GM12878 (cell line): ENCODE data around the gene TMEM259. TPM values are rescaled to one million over a fixed set of nuclear protein-coding genes. Genes with fewer than 3 reads are reported as not detected.

Source experiments
- ATAC-seq: fragments of 200-7000 bp; cut with Tn5 transposase; 3 replicates; pipeline ENCODE4 v1.9.1; 2020; ENCODE audit warnings: mild to moderate bottlenecking, moderate library complexity
- BruUV-seq: library from RNA; stranded (reverse); fragments of 400-500 nt; replicated peaks from 2 replicates; lab custom pipeline; 2021; lab: Mats Ljungman, UMichigan
- CTCF ChIA-PET: fragments of 300-600 bp; sonication (Branson Sonifier 250); formaldehyde crosslinking; extraction: SDS; loops from one replicate; lab custom pipeline; 2021; ENCODE audit warnings: inconsistent platforms; lab: Yijun Ruan, JAX
- POLR2A ChIA-PET: fragments of 350-600 bp; formaldehyde crosslinking; extraction: SDS; loops from one replicate; lab custom pipeline; 2021; ENCODE audit warnings: inconsistent platforms; lab: Charles Lee
- RAD21 ChIA-PET: fragments of 300-600 bp; sonication (Branson Sonifier 250); formaldehyde crosslinking; loops from one replicate; lab custom pipeline; 2023; ENCODE audit warnings: antibody characterized with exemption; ENCODE audit not compliant: unreplicated experiment; lab: Charles Lee
- SMC1A ChIA-PET: fragments of 300-600 bp; sonication (Branson Sonifier 250); formaldehyde crosslinking; loops from one replicate; lab custom pipeline; 2023; ENCODE audit not compliant: unreplicated experiment, uncharacterized antibody; lab: Charles Lee
- DNase-seq: peaks from one replicate; pipeline ENCODE4 v3.0.0-alpha.2; 2011; ENCODE audit warnings: low read depth, low spot score
- FAIRE-seq: peaks from 3 replicates; lab custom pipeline; 2011; peaks lifted over from hg19 to GRCh38; lab: Jason Lieb, UNC
- H2AFZ ChIP-seq: 2 replicates; pipeline ENCODE4 v1.6.0; 2011; ENCODE audit warnings: low read depth, low read length, control low read depth; ENCODE audit not compliant: control insufficient read depth
- H3K27ac ChIP-seq: 2 replicates; pipeline ENCODE4 v1.5.1; 2011; ENCODE audit warnings: control low read depth; ENCODE audit not compliant: control insufficient read depth, insufficient read depth
- H3K27me3 ChIP-seq, 2 experiments: replicated peaks in 1 of 2; 2 replicates each; pipeline versions ENCODE4 v1.6.0 to v1.6.1; 2011; ENCODE audit warnings: low read length in 1 of 2; ENCODE audit not compliant: control insufficient read depth in 2 of 2, insufficient read depth in 2 of 2
- H3K36me3 ChIP-seq, 2 experiments: 2 replicates each; pipeline ENCODE4 v1.5.1; 2011; ENCODE audit warnings: low read length in 1 of 2; ENCODE audit not compliant: control insufficient read depth in 2 of 2, insufficient read depth in 2 of 2
- H3K4me1 ChIP-seq: 2 replicates; pipeline ENCODE4 v1.6.1; 2011; ENCODE audit warnings: mild to moderate bottlenecking, low read length, moderate library complexity, mixed read lengths; ENCODE audit not compliant: control insufficient read depth, insufficient read depth
- H3K4me2 ChIP-seq: 2 replicates; pipeline ENCODE4 v1.6.0; 2011; ENCODE audit warnings: control low read depth; ENCODE audit not compliant: control insufficient read depth, insufficient read depth
- H3K4me3 ChIP-seq: fragments of 200-600 bp; sonication (generic); 2 replicates; pipeline ENCODE4 v1.5.1; 2016
- H3K79me2 ChIP-seq: 2 replicates; pipeline ENCODE4 v1.6.0; 2011; ENCODE audit warnings: low read length; ENCODE audit not compliant: control insufficient read depth, insufficient read depth
- H3K9ac ChIP-seq: 2 replicates; pipeline ENCODE4 v1.8.0; 2011; ENCODE audit warnings: low read length, control low read depth, mixed read lengths; ENCODE audit not compliant: control insufficient read depth, insufficient read depth
- H3K9me3 ChIP-seq: replicated peaks from 3 replicates; pipeline ENCODE4 v1.5.1; 2011; ENCODE audit warnings: mild to moderate bottlenecking, low read length; ENCODE audit not compliant: control insufficient read depth, insufficient read depth
- H4K20me1 ChIP-seq: 2 replicates; pipeline ENCODE4 v1.6.0; 2011; ENCODE audit not compliant: control insufficient read depth, insufficient read depth
- BCL3 ChIP-seq: IDR thresholded peaks from 2 replicates; pipeline ENCODE4 v1.6.1; 2011; ENCODE audit warnings: borderline replicate concordance, low read depth, mild to moderate bottlenecking, moderate library complexity, low read length; ENCODE audit not compliant: insufficient read depth, poor library complexity, severe bottlenecking
- EED ChIP-seq: sonication (generic); IDR thresholded peaks from 2 replicates; pipeline ENCODE4 v1.6.1; 2016; ENCODE audit warnings: antibody characterized with exemption, low read depth
- GATAD2B ChIP-seq: fragments of 450-650 bp; conservative IDR thresholded peaks from 2 replicates; pipeline ENCODE4 v1.6.1; 2017; ENCODE audit warnings: low read depth, mild to moderate bottlenecking, moderate library complexity
- POLR2A ChIP-seq: IDR thresholded peaks from 2 replicates; pipeline ENCODE4 v1.6.1; 2011; ENCODE audit warnings: low read depth, mild to moderate bottlenecking, low read length
- POLR2AphosphoS2 ChIP-seq: IDR thresholded peaks from 2 replicates; pipeline ENCODE4 v1.6.1; 2011; ENCODE audit warnings: low read depth, mild to moderate bottlenecking, low read length, improper control_type of control experiment, moderate library complexity
- POLR2AphosphoS5 ChIP-seq: IDR thresholded peaks from 2 replicates; pipeline ENCODE4 v1.6.1; 2011; ENCODE audit warnings: mild to moderate bottlenecking, low read length, inconsistent platforms
- RB1 ChIP-seq: fragments of 450-650 bp; formaldehyde crosslinking; IDR thresholded peaks from 2 replicates; pipeline ENCODE4 v1.6.1; 2017; ENCODE audit warnings: mild to moderate bottlenecking, borderline replicate concordance
- SMC3 ChIP-seq: IDR thresholded peaks from 2 replicates; pipeline ENCODE4 v1.6.1; 2011; ENCODE audit warnings: low read length, improper control_type of control experiment, borderline replicate concordance
- ZBTB11 ChIP-seq: fragments of 450-650 bp; formaldehyde crosslinking; IDR thresholded peaks from 2 replicates; pipeline ENCODE4 v1.5.0; 2022; ENCODE audit warnings: mild to moderate bottlenecking, missing genetic modification characterization
- WGBS: methylation state at CpG from one replicate; pipeline ENCODE4 v1.1.6; 2016; ENCODE audit warnings: low lambda C conversion rate; ENCODE audit not compliant: insufficient replicate concordance, insufficient coverage; ENCODE audit errors: missing lambda C conversion rate; 5-methylcytosine and 5-hydroxymethylcytosine counted together
- in situ Hi-C: fragments of 300-500 bp; cut with MboI; formaldehyde crosslinking; loops from 9 replicates; pipeline ENCODE4 v1.14.3; 2018; ENCODE audit warnings: mixed read lengths
- intact Hi-C: fragments of 100-400 bp; cut with micrococcal nuclease; formaldehyde crosslinking; loops from one replicate; pipeline ENCODE4 v1.14.2; 2022; ENCODE audit not compliant: unreplicated experiment
- polyA plus RNA-seq, 11 experiments: library from polyadenylated mRNA; depleted of rRNA in 4 of 11; unstranded in 6 of 11; stranded (reverse) in 5 of 11; fragments of >200 nt; fragmentation: Nextera tagmentation in 4 of 11; fragmentation: Illumina TruSeq in 1 of 11; extraction: Ambion mirVana in 4 of 11; extraction: Trizol in 1 of 11; gene quantifications; 1 replicate in 1 of 11; 2 replicates in 10 of 11; pipeline versions ENCODE4 v1.2.1 to v1.2.3, GENCODE V29; 2011 to 2016; ENCODE audit warnings: inconsistent platforms in 2 of 11, missing spikeins in 2 of 11, low read depth in 1 of 11
- total RNA-seq, 4 experiments: library from RNA; depleted of rRNA in 3 of 4; stranded (reverse); fragments of >200 nt in 3 of 4; fragmentation: Illumina TruSeq in 1 of 4; extraction: Trizol in 1 of 4; gene quantifications; 2 replicates each; pipeline versions ENCODE4 v1.2.1 to v1.2.3, GENCODE V29; 2013 to 2021

The TMEM259 gene
- total and polyA plus RNA-seq, 10 of the 15 experiments (the other 5 are each of a cell fraction or from before 2014, with no cell fraction given): 0.43 to 184 (median 62.0) TPM

GRCh38 chr19:1015061-1015781 is 5.7 kb downstream of the TMEM259 start:
- in situ Hi-C loops (no loop called here), intact Hi-C loops (no loop called here)
- WGBS: 93% methylated on average over 25 of the region's 29 CpGs
- peaks cover 6% of the 10 kb centered on the region; the same call in 1 of the 2 replicates for H4K20me1 ChIP-seq
- no peak overlapping the region for H3K4me3 ChIP-seq
- no peak overlapping the region for H2AFZ ChIP-seq
- no peak for DNase-seq
- H3K27me3 ChIP-seq: no peaks in the 10 kb centered on the region
- ATAC-seq: no peak
- H3K9ac ChIP-seq: no peak overlapping the region
- peaks cover 3 to 31% of the 10 kb centered on the region in 2 experiments; a peak in 3 of 4 replicates for H3K36me3 ChIP-seq
- SMC1A ChIA-PET: no interaction called here
- FAIRE-seq: no peak
- H3K79me2 ChIP-seq: peaks cover 58% of the 10 kb centered on the region
- CTCF ChIA-PET: no interaction called here
- H3K4me2 ChIP-seq: peak overlapping the region; percentile 59
- H3K27ac ChIP-seq: 0 out of 2 replicates have a peak overlapping the region, but pooled peaks have one; percentile 9
- TF ChIP-seq POLR2AphosphoS2: no peak
- TF ChIP-seq POLR2A: 0 out of 2 replicates have a peak, but pooled peaks have one; percentile 40
- POLR2A ChIA-PET: no interaction called here
- RAD21 ChIA-PET: no interaction called here
- no TSS peak for BruUV-seq
- H3K9me3 ChIP-seq: no peaks in the 10 kb centered on the region
- peaks cover 32% of the 10 kb centered on the region for H3K4me1 ChIP-seq

GRCh38 chr19:1014161-1015060 is 6.5 kb downstream of the TMEM259 start:
- TF ChIP-seq ZBTB11 (CRISPR knock-in tag): no peak
- TF ChIP-seq BCL3: no peak
- no peak for TF ChIP-seq SMC3
- no peak for TF ChIP-seq GATAD2B
- no peak for TF ChIP-seq RB1
- TF ChIP-seq EED: no peak
- no peak for TF ChIP-seq POLR2AphosphoS5
- TF ChIP-seq POLR2A: peak; percentile 2; the same call in 1 of the 2 replicates
- POLR2A ChIA-PET: no interaction called here

More at GRCh38 chr19:1014161-1015060, 6.5 kb downstream of the TMEM259 start:
- no peak overlapping the region for H3K4me3 ChIP-seq
- intact Hi-C loops (no loop called here), in situ Hi-C loops (no loop called here)
- ChIA-PET CTCF (interaction anchor here (1.5 kb wide), 1 partner anchor 30 kb away, joined by 4 read pairs; the partner anchor contains the start of gene WDR18), SMC1A (no interaction called here), RAD21 (no interaction called here)
- no peak for ATAC-seq
- 89% methylated on average over 40 of the region's 49 CpGs for WGBS
- peaks cover 31% of the 10 kb centered on the region for H3K4me1 ChIP-seq
- DNase-seq: no peak
- H3K9me3 ChIP-seq: no peaks in the 10 kb centered on the region
- no peaks in the 10 kb centered on the region for H3K27me3 ChIP-seq
- no peak overlapping the region for H3K27ac ChIP-seq
- BruUV-seq: no TSS peak
- H2AFZ ChIP-seq: no peak overlapping the region
- peaks cover 3 to 37% of the 10 kb centered on the region in 2 experiments; a peak in 3 of 4 replicates for H3K36me3 ChIP-seq
- no peak overlapping the region for H3K4me2 ChIP-seq
- H3K9ac ChIP-seq: no peak overlapping the region
- H4K20me1 ChIP-seq: peaks cover 6% of the 10 kb centered on the region; the same call in 1 of the 2 replicates
- peaks cover 50% of the 10 kb centered on the region for H3K79me2 ChIP-seq
- no peak for FAIRE-seq
